Endothelial cell of umbilical vein (primary cell): ENCODE results near the gene HOXC5. TPM values are rescaled to one million over a fixed set of nuclear protein-coding genes. Genes with fewer than 3 reads are reported as not detected.

Experiments used
- BruUV-seq: library from RNA; stranded (reverse); fragments of 400-500 nt; replicated peaks from 2 replicates; lab custom pipeline; 2021; lab: Mats Ljungman, UMichigan
- CTCF ChIA-PET: fragments of 300-600, 350-600 bp; sonication (Branson Sonifier 250); formaldehyde crosslinking; loops from one replicate; lab custom pipeline; 2021; ENCODE audit warnings: antibody characterized with exemption, inconsistent platforms; lab: Charles Lee
- POLR2A ChIA-PET: fragments of 300-600, 350-600 bp; sonication (Branson Sonifier 250); formaldehyde crosslinking; loops from one replicate; lab custom pipeline; 2021; ENCODE audit warnings: antibody characterized with exemption, inconsistent platforms; lab: Charles Lee
- DNase-seq: peaks from one replicate; pipeline ENCODE4 v3.0.0-alpha.2; 2011; ENCODE audit warnings: low read depth, low spot score
- FAIRE-seq: peaks from 2 replicates; lab custom pipeline; 2011; peaks lifted over from hg19 to GRCh38; lab: Jason Lieb, UNC
- H2AFZ ChIP-seq: 2 replicates; pipeline ENCODE4 v1.6.0; 2012; ENCODE audit warnings: low read depth, low read length, control low read depth, inconsistent platforms
- H3K27ac ChIP-seq: 2 replicates; pipeline ENCODE4 v1.5.1; 2011; ENCODE audit warnings: low read depth, mild to moderate bottlenecking, control low read depth, low read length, moderate library complexity; ENCODE audit not compliant: insufficient read depth
- H3K27me3 ChIP-seq, 2 experiments: 2 replicates each; pipeline versions ENCODE4 v1.6.0 to v1.6.1; 2011; ENCODE audit warnings: low read length in 2 of 2, mixed read lengths in 1 of 2; ENCODE audit not compliant: control insufficient read depth in 2 of 2, insufficient read depth in 2 of 2
- H3K36me3 ChIP-seq, 2 experiments: 2 replicates in 1 of 2; 3 replicates in 1 of 2; pipeline ENCODE4 v1.5.1; 2011; ENCODE audit warnings: low read length in 2 of 2, mild to moderate bottlenecking in 1 of 2, moderate library complexity in 1 of 2; ENCODE audit not compliant: control insufficient read depth in 2 of 2, insufficient read depth in 2 of 2; ENCODE audit errors: extremely low read depth in 1 of 2
- H3K4me1 ChIP-seq: 3 replicates; pipeline ENCODE4 v1.5.1; 2011; ENCODE audit warnings: mild to moderate bottlenecking, low read length; ENCODE audit not compliant: control insufficient read depth, insufficient read depth; ENCODE audit errors: extremely low read depth
- H3K4me2 ChIP-seq: 2 replicates; pipeline ENCODE4 v1.6.1; 2011; ENCODE audit warnings: low read length, control low read depth, mixed read lengths; ENCODE audit not compliant: insufficient read depth
- H3K4me3 ChIP-seq, 3 experiments: fragments of 200-600 bp in 1 of 3; sonication (generic), shearing (Covaris generic) in 1 of 3; replicated peaks in 1 of 3; 2 replicates each; pipeline ENCODE4 v1.5.1; 2011 to 2016; ENCODE audit warnings: control low read depth in 3 of 3, low read length in 3 of 3, mild to moderate bottlenecking in 2 of 3, inconsistent platforms in 1 of 3, low read depth in 1 of 3, moderate library complexity in 1 of 3; ENCODE audit not compliant: insufficient read depth in 1 of 3
- H3K79me2 ChIP-seq: 2 replicates; pipeline ENCODE4 v1.6.0; 2012; ENCODE audit warnings: low read length, inconsistent platforms; ENCODE audit not compliant: control insufficient read depth, insufficient read depth
- H3K9ac ChIP-seq: replicated peaks from 2 replicates; pipeline ENCODE3; 2011; ENCODE audit warnings: low read length, control low read depth; ENCODE audit not compliant: insufficient read depth; ENCODE audit errors: extremely low read depth
- H3K9me1 ChIP-seq: replicated peaks from 3 replicates; pipeline ENCODE4 v1.6.0; 2011; ENCODE audit warnings: mild to moderate bottlenecking, low read length; ENCODE audit not compliant: control insufficient read depth, insufficient read depth; ENCODE audit errors: extremely low read depth
- H3K9me3 ChIP-seq: replicated peaks from 2 replicates; pipeline ENCODE4 v1.5.1; 2012; ENCODE audit warnings: low read length, inconsistent platforms; ENCODE audit not compliant: control insufficient read depth, insufficient read depth
- H4K20me1 ChIP-seq: replicated peaks from 2 replicates; pipeline ENCODE3; 2011; ENCODE audit warnings: mild to moderate bottlenecking, low read length; ENCODE audit not compliant: control insufficient read depth, insufficient read depth; ENCODE audit errors: extremely low read depth
- CTCF ChIP-seq, 2 donors: IDR thresholded peaks; 1 replicate in 1 of 2; 2 replicates in 1 of 2; pipeline ENCODE4 v1.5.1; 2011; ENCODE audit warnings: low read length in 2 of 2, mild to moderate bottlenecking in 2 of 2, moderate library complexity in 2 of 2, control low read depth in 1 of 2, inconsistent platforms in 1 of 2, low read depth in 1 of 2; ENCODE audit not compliant: insufficient read depth in 1 of 2; ENCODE audit errors: extremely low read depth in 1 of 2
- EZH2 ChIP-seq: IDR thresholded peaks from 2 replicates; pipeline ENCODE4 v1.6.1; 2012; ENCODE audit warnings: borderline replicate concordance, low read depth, mild to moderate bottlenecking, moderate library complexity, low read length, inconsistent platforms; ENCODE audit not compliant: severe bottlenecking
- FOS ChIP-seq: IDR thresholded peaks from 2 replicates; pipeline ENCODE4 v1.6.1; 2011; ENCODE audit warnings: mild to moderate bottlenecking, low read length, moderate library complexity, borderline replicate concordance; ENCODE audit not compliant: insufficient read depth
- GATA2 ChIP-seq: IDR thresholded peaks from 2 replicates; pipeline ENCODE4 v1.7.0; 2011; ENCODE audit warnings: low read depth, mild to moderate bottlenecking, moderate library complexity, mixed read lengths, low read length; ENCODE audit not compliant: insufficient read length, insufficient read depth
- JUN ChIP-seq: IDR thresholded peaks from 2 replicates; pipeline ENCODE4 v1.6.1; 2011; ENCODE audit warnings: borderline replicate concordance, low read depth; ENCODE audit not compliant: insufficient read length, insufficient read depth
- MAX ChIP-seq: IDR thresholded peaks from 2 replicates; pipeline ENCODE4 v1.6.1; 2011; ENCODE audit not compliant: insufficient read depth, insufficient read length
- MYC ChIP-seq: IDR thresholded peaks from one replicate; pipeline ENCODE4 v1.6.1; 2011; ENCODE audit warnings: mild to moderate bottlenecking, low read depth, low read length
- POLR2AphosphoS5 ChIP-seq: IDR thresholded peaks from 2 replicates; pipeline ENCODE4 v1.6.1; 2012; ENCODE audit warnings: low read depth, mild to moderate bottlenecking, control low read depth, low read length, moderate library complexity; ENCODE audit not compliant: insufficient read depth
- dilution Hi-C: fragments of 300-500 bp; cut with MboI; formaldehyde crosslinking; loops from one replicate; pipeline ENCODE4 v1.15.0; 2019; ENCODE audit warnings: low sequenced_read_pairs; ENCODE audit not compliant: extremely low pct_ligation_motif_present
- intact Hi-C: fragments of 100-400 bp; cut with micrococcal nuclease; formaldehyde crosslinking; loops from one replicate; pipeline ENCODE4 v1.10.0; 2022
- polyA plus RNA-seq, 4 experiments: library from polyadenylated mRNA; depleted of rRNA in 3 of 4; stranded (reverse) in 3 of 4; unstranded in 1 of 4; fragments of >200 nt; gene quantifications; 2 replicates each; pipeline versions ENCODE4 v1.2.1 to v1.2.3, GENCODE V29; 2011 to 2012; ENCODE audit warnings: missing spikeins in 1 of 4
- total RNA-seq: library from RNA; stranded (reverse); gene quantifications from 2 replicates; pipeline ENCODE4 v1.2.3, GENCODE V29; 2021

HOXC5 gene
- total and polyA plus RNA-seq, 2 donors (not counting 3 experiments of a cell fraction or from before 2014, with no cell fraction given), result not detected

GRCh38 chr12:54026640-54027441, 6.0 kb upstream of the HOXC5 start:
- H4K20me1 ChIP-seq, result no peaks in the 10 kb centered on the region
- H3K9me3 ChIP-seq, result no peaks in the 10 kb centered on the region
- CTCF ChIA-PET, result interaction anchor here (1.2 to 2.6 kb wide), 3 partner anchors 14 to 174 kb away, joined by 3 to 11 read pairs (median 5); no protein-coding TSS in a partner anchor
- no peak overlapping the region for H2AFZ ChIP-seq
- TF ChIP-seq GATA2, result no peak
- peak; percentile 72 for TF ChIP-seq EZH2
- H3K4me3 ChIP-seq, result no peak overlapping the region
- dilution Hi-C loops, result no loop called here
- H3K4me2 ChIP-seq, result no peak overlapping the region
- no peak for DNase-seq
- H3K79me2 ChIP-seq, result no peaks in the 10 kb centered on the region
- H3K4me1 ChIP-seq, result no peaks in the 10 kb centered on the region
- H3K9me1 ChIP-seq, result no peaks in the 10 kb centered on the region
- BruUV-seq, result no TSS peak
- no peak overlapping the region for H3K9ac ChIP-seq
- intact Hi-C loops, result no loop called here
- no peaks in the 10 kb centered on the region for H3K36me3 ChIP-seq
- no peak overlapping the region for H3K27ac ChIP-seq
- POLR2A ChIA-PET, result no interaction called here
- peaks cover 80 to 96% of the 10 kb centered on the region in 2 experiments for H3K27me3 ChIP-seq
- no peak for FAIRE-seq

- no peak overlapping the region for H3K4me2 ChIP-seq
- no peak for TF ChIP-seq CTCF (IDR thresholded peaks at IDR 0.05; ENCODE audit: extremely low read depth in 1 of 2, insufficient read depth in 1 of 2, low read depth in 1 of 2, low read length in 2 of 2)
- TF ChIP-seq GATA2, result no peak
- no peak for TF ChIP-seq MYC
- no peak for TF ChIP-seq MAX
- TF ChIP-seq POLR2AphosphoS5, result no peak
- no peak for TF ChIP-seq JUN
- TF ChIP-seq FOS, result no peak
- peak; percentile 1 for TF ChIP-seq EZH2
- ChIA-PET POLR2A (no interaction called here), CTCF (interaction anchor here (1.2 to 2.6 kb wide), 3 partner anchors 15 to 174 kb away, joined by 3 to 11 read pairs (median 5); no protein-coding TSS in a partner anchor)
- peaks cover 83 to 96% of the 10 kb centered on the region in 2 experiments for H3K27me3 ChIP-seq
- H3K9me3 ChIP-seq, result no peaks in the 10 kb centered on the region
- H2AFZ ChIP-seq, result no peak overlapping the region
- DNase-seq (no peak), FAIRE-seq (no peak)
- H4K20me1 ChIP-seq, result no peaks in the 10 kb centered on the region
- no peaks in the 10 kb centered on the region for H3K4me1 ChIP-seq
- H3K79me2 ChIP-seq, result no peaks in the 10 kb centered on the region
- dilution Hi-C loops, result no loop called here
- H3K27ac ChIP-seq, result no peak overlapping the region
- H3K36me3 ChIP-seq, result no peaks in the 10 kb centered on the region
- BruUV-seq, result no TSS peak
- H3K9me1 ChIP-seq, result no peaks in the 10 kb centered on the region
- intact Hi-C loops, result no loop called here
- no peak overlapping the region for H3K9ac ChIP-seq
- no peak overlapping the region for H3K4me3 ChIP-seq
Measured at GRCh38 chr12:54027442-54027786, 5.4 kb upstream of the HOXC5 start.
